HG03457 (cell line): ENCODE results near the gene C6orf58.

ENCODE experiments used
- ATAC-seq: cut with Tn5 transposase; IDR thresholded peaks from one replicate; pipeline ENCODE4 v1.9.1; 2021; ENCODE audit warnings: moderate number of reproducible peaks; ENCODE audit not compliant: unreplicated experiment

The C6orf58 gene

DNA sequence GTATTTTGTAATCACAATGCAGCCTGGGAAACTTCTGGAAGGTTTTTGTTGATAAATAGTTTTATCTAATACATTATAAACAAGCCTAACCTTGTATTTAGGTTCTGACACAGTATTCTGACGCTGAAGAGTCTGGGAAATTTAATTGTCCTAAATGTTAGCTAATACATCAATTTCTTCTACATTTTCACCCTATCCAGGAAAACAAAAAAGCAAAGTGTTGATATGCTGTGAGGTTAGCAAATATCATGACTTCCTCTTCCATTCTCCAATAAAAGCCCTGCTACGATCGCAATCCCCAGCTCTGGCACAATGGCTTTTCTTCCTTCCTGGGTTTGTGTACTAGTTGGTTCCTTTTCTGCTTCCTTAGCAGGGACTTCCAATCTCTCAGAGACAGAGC is at the start of gene C6orf58:
C6orf58 (plus strand) TSS at position 301 of the 400 bp plus-strand sequence; CDS start at position 313, 12 bp downstream.
- ATAC-seq, result no peak

- no peak for ATAC-seq
Observed at GRCh38 chr6:127533011-127533410, 44.0 kb upstream of the C6orf58 start.

DNA sequence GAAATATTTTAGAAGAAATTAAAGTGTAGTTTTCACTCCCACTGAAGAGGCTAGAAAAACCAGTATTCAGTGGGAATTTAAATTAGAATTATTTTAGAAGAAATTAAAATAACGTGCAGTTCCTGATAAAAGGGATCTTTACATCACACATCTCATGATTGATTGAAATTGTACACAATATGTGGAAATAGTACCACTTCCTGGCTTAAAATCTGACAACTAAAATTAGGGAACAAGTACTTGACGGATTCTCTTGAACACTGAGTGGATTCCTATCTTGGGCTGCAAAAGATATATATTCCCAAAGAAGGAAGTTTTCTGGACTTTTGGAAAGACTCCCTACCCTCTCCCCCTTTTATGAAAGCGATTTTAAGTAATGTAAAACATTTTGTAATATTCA is 43.2 kb upstream of the C6orf58 start:
- ATAC-seq, result no peak

- ATAC-seq, result no peak
Observed at GRCh38 chr6:127538750-127539264, 38.2 kb upstream of the C6orf58 start.

- no peak for ATAC-seq
Observed at GRCh38 chr6:127539272-127539671, 37.7 kb upstream of the C6orf58 start.

DNA sequence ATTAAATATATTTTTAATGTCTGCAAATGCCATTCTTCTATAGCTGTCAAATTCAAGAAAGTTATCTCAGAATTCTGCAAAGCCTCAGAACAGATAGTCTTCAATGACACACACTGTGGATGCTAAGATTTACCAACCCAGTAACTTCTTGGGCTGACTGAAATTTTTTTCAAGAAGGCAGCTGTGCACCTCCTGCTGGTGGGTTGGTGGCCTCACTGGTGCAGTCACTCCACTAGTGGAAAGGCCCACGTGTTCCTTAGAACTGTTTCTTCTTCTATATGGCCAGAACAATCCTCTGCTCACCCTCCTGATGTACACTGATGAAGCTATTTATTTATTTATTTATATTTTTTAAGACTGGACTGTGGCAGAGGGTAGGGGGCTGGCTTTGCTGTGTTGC is 29.8 kb upstream of the C6orf58 start:
- no peak for ATAC-seq

GRCh38 chr6:127547904-127548649 is 28.9 kb upstream of the C6orf58 start:
- no peak for ATAC-seq

DNA sequence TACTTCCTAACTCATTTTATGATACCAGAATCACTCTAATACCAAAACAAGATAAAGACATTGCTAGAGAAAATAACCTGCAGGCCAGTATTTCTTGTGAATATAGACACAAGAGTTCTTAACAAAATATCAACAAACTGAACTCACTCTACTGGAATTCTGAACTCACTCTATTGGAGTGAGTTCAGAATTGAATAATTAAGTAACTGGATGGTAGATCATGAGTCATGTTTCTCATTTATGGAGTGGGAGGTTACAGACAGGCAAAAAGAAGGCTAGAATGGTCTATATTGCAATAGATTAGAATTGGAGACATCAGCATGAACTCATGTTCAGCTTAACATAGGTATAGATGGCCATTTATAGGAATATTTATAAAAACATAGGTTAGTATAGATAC is 26.6 kb upstream of the C6orf58 start:
- ATAC-seq, result no peak

DNA sequence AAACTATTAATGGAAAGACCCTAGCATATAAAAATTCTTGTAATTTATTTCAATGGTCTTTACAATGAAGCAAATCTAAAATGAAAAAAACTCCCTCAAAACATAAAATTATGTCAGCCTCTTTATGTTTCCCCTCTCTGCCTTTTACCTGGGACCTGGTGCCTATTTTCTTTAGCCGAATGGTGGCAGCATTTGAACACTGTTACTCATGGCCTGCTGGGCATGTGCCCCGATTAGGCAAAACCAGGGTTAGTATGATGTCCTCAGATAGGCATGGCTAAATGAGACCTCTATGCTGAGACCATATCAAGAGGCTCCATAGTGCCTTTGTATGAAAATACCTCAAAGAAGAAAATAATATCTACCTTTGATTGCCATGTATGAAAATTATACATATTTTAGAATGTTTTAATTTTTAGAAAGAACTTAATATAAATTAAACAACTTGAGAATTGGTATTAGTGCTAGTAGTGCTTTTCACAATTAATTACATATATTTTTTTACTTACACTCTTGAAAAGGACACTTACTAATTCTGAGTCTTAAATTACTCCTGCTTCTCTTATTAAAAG is 22.5 kb upstream of the C6orf58 start:
- ATAC-seq, result no peak

DNA sequence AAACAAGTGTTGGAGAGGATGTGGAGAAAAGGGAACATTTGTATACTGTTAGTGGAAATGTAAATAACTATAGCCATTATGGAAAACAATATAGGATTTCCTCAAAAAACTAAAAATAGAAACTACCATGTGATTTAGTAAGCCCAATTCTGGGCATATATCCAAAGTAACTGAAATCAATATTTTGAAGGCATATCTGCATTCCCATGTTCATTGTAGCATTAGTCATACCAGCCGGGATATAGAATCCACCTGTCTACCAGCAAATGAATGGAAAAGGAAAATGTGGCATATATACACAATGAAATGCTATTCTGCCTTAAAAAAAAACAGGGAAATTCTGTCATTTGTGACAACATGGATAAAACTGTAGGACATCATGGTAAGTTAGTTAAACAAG is 15.3 kb upstream of the C6orf58 start:
- no peak for ATAC-seq

- no peak for ATAC-seq
Observed at GRCh38 chr6:127564761-127565160, 12.2 kb upstream of the C6orf58 start.

DNA sequence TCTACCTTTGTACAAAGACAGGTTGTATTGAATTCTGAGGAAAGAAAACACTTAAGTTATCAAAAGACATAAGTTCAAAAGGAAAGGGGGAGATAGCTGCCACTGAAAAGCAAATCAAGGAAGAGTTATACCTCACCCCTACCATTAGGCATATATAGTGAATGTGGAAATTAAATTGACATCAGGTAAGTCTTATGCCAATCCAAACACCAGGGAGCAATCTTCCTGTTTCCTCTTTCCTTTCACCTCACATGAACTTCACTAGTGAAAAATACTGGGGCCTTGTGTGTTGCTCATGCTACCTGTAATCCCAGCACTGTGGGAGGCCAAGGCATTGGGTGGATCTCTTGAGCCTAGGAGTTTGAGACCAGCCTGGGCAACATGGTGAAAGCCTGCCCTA is 10.9 kb upstream of the C6orf58 start:
- no peak for ATAC-seq

GRCh38 chr6:127566651-127567050 is 10.3 kb upstream of the C6orf58 start:
- ATAC-seq, result no peak

GRCh38 chr6:127567476-127567875 is 9.5 kb upstream of the C6orf58 start:
- no peak for ATAC-seq

DNA sequence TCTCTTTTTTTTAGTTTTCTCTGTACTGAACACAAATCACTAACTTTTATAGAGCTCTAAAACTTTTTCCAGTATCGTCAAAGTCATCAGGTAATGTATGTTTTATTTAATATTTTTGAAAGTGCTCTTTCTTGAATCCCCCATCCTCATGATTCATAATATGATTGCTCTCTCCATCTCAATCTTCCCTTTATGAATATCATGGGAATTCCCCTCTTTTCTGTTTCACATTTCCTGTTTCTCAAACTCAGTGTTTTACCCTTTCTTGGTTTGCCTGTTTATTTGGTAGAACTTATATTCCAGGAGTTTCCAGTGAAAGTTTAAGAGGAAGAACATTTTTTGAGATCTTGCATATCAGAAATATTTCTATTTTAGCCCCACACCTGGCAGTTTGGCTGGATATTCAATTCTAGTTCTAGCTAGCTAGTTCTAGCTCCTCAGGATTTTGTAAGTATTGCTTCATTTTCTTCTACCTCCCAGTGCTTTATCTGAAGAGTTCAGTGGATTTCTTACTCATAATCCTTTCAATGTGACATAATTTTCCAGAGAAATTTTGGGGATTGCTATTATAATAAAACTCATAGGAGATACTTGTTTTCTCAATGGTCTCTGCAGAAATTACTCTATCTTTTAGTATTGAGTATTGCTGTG is 6.1 kb upstream of the C6orf58 start:
- ATAC-seq, result peak; percentile 79

GRCh38 chr6:127578900-127579299 is 1.9 kb downstream of the C6orf58 start:
- ATAC-seq, result no peak

GRCh38 chr6:127581576-127581975 is 4.6 kb downstream of the C6orf58 start:
- ATAC-seq, result no peak

GRCh38 chr6:127582777-127583462 is 5.9 kb downstream of the C6orf58 start:
- no peak for ATAC-seq

DNA sequence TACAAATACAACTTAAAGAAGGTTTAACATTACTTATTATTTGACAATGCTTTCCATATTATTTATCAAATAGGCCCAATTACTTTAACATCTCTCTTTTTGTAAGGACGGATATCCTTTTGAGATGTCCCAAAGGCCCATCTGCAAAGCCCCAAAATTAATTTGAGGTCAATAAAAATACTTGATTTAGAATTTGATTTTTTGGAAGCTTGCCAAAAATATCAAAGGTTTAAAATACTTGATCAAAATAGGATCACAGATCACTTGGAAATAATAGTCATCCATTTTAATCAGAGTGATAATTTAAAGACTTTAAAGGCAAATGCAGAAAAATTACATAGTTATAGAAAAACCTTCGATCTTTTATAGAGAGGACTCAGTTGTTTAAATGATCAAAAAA is 8.1 kb downstream of the C6orf58 start:
- no peak for ATAC-seq

GRCh38 chr6:127586372-127586771 is 9.4 kb downstream of the C6orf58 start:
- no peak for ATAC-seq

DNA sequence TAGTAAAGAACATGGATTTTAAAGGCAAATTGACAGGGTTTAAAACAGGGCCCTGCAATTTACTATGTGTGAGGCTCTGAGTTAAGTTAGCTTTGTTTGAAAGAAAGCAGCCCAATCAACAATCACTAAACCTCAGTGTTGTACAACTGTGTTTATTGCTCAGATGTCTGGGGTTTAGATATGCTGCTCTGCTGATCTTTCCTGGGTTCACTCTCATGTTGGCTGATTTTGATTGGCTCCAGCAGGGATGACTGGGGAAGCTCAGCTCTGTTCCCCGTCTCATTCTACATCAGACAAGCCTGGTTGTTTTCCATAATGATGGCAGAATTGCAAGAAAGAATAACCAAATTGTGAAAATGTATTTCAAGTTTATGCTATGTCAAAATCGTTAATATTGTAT is 10.9 kb downstream of the C6orf58 start:
- no peak for ATAC-seq
